HK-2 (cell line): ENCODE measurements around the gene PGBD2.
"Not testable (repeated sequence)": the region's sequence is repeated elsewhere in the genome, so short reads cannot be mapped to it uniquely, and the experiment has no call there.

ENCODE experiments used
- DNase-seq: peaks from one replicate; pipeline ENCODE4 v3.0.0-alpha.2; 2018; ENCODE audit not compliant: unreplicated experiment

PGBD2 gene

GRCh38 chr1:248906009-248906752 lies at the start of gene PGBD2:
Gene PGBD2 (plus strand): TSS chr1:248906235. CDS start chr1:248913863, 7,628 bp downstream.
- DNase-seq = peak; percentile 98

GRCh38 chr1:248857201-248857600 lies 48.8 kb upstream of the PGBD2 start:
- DNase-seq = no peak

- DNase-seq = no peak
Measured at GRCh38 chr1:248857749-248858095, 48.3 kb upstream of the PGBD2 start.

GRCh38 chr1:248858096-248858890 lies 47.7 kb upstream of the PGBD2 start:
- peak; percentile 81 for DNase-seq

GRCh38 chr1:248858891-248859889 lies 46.8 kb upstream of the PGBD2 start, which contains the start of gene ZNF692:
Gene ZNF692 (minus strand): TSS chr1:248859085. CDS start chr1:248858309, 776 bp downstream.
- DNase-seq = peak; percentile 99

GRCh38 chr1:248860007-248860406 lies 46.0 kb upstream of the PGBD2 start:
- DNase-seq = no peak

GRCh38 chr1:248861616-248862015 lies 44.4 kb upstream of the PGBD2 start:
- DNase-seq = no peak

GRCh38 chr1:248862695-248862997 lies 43.4 kb upstream of the PGBD2 start:
- DNase-seq = no peak

GRCh38 chr1:248862998-248863881 lies 42.8 kb upstream of the PGBD2 start:
- DNase-seq = peak; percentile 78

GRCh38 chr1:248871837-248872401 lies 34.1 kb upstream of the PGBD2 start:
- DNase-seq = peak; percentile 39

- peak; percentile 86 for DNase-seq
Measured at GRCh38 chr1:248872752-248873408, 33.2 kb upstream of the PGBD2 start.

GRCh38 chr1:248873409-248873992 lies 32.5 kb upstream of the PGBD2 start:
- DNase-seq = peak; percentile 100

- DNase-seq = peak; percentile 95
Measured at GRCh38 chr1:248873993-248874533, 32.0 kb upstream of the PGBD2 start.

- DNase-seq = no peak
Measured at GRCh38 chr1:248881261-248881660, 24.8 kb upstream of the PGBD2 start.

- DNase-seq = not testable (repeated sequence)
Measured at GRCh38 chr1:248882427-248882826, 23.6 kb upstream of the PGBD2 start.

GRCh38 chr1:248884632-248885295 lies 21.3 kb upstream of the PGBD2 start:
- DNase-seq = no peak

- DNase-seq = no peak
Measured at GRCh38 chr1:248885646-248886045, 20.4 kb upstream of the PGBD2 start.

- DNase-seq = no peak
Measured at GRCh38 chr1:248886237-248886895, 19.7 kb upstream of the PGBD2 start.
